HepG2 (cell line): ENCODE measurements around the gene ASB3.

Experiments
- CHD4 ChIP-seq: fragments of 200-600 bp; sonication (generic); IDR thresholded peaks from 2 replicates; pipeline ENCODE4 v1.7.0; 2017; ENCODE audit warnings: mild to moderate bottlenecking, low read length, borderline replicate concordance
- CTCF ChIP-seq: sonication (generic); formaldehyde crosslinking; IDR thresholded peaks from 2 replicates; pipeline ENCODE4 v1.5.0; 2020; ENCODE audit warnings: mild to moderate bottlenecking, missing genetic modification reagents, moderate library complexity
- E2F1 ChIP-seq: sonication (generic); formaldehyde crosslinking; IDR thresholded peaks from 2 replicates; pipeline ENCODE4 v1.5.0; 2020; ENCODE audit warnings: missing genetic modification reagents
- HNF1B ChIP-seq: sonication (generic); formaldehyde crosslinking; IDR thresholded peaks from 2 replicates; pipeline ENCODE4 v1.5.1; 2020; ENCODE audit warnings: mild to moderate bottlenecking, moderate library complexity, missing genetic modification reagents
- HNRNPK ChIP-seq: fragments of 200-400 bp; formaldehyde crosslinking; IDR thresholded peaks from 2 replicates; pipeline ENCODE4 v1.6.1; 2018; ENCODE audit warnings: low read length, low read depth, moderate library complexity, mild to moderate bottlenecking; ENCODE audit not compliant: poor library complexity, severe bottlenecking
- IRF1 ChIP-seq: sonication (generic); formaldehyde crosslinking; IDR thresholded peaks from 2 replicates; pipeline ENCODE4 v1.4.0; 2020; ENCODE audit warnings: low read depth, mild to moderate bottlenecking, missing genetic modification reagents
- NR2C2 ChIP-seq: sonication (generic); formaldehyde crosslinking; IDR thresholded peaks from 2 replicates; pipeline ENCODE4 v1.4.0; 2020; ENCODE audit warnings: missing genetic modification reagents, mild to moderate bottlenecking, moderate library complexity, borderline replicate concordance
- POLR2A ChIP-seq, 2 experiments: IDR thresholded peaks; 2 replicates each; pipeline ENCODE4 v1.6.1; 2011; ENCODE audit warnings: low read depth in 2 of 2, low read length in 2 of 2, mild to moderate bottlenecking in 1 of 2, moderate library complexity in 1 of 2; ENCODE audit not compliant: insufficient read depth in 1 of 2
- SNAPC5 ChIP-seq: sonication (generic); formaldehyde crosslinking; IDR thresholded peaks from 2 replicates; pipeline ENCODE4 v1.8.1; 2023; ENCODE audit warnings: mild to moderate bottlenecking, missing genetic modification reagents, borderline replicate concordance
- ZFP91 ChIP-seq: sonication (generic); formaldehyde crosslinking; IDR thresholded peaks from 2 replicates; pipeline ENCODE4 v1.9.0; 2022; ENCODE audit warnings: missing genetic modification reagents, mild to moderate bottlenecking, borderline replicate concordance
- ZNF329 ChIP-seq: sonication (generic); formaldehyde crosslinking; IDR thresholded peaks from 2 replicates; pipeline ENCODE4 v1.9.0; 2021; ENCODE audit warnings: low read depth, mild to moderate bottlenecking, missing genetic modification reagents
- ZNF850 ChIP-seq: sonication (generic); formaldehyde crosslinking; conservative IDR thresholded peaks from 2 replicates; pipeline ENCODE4 v1.9.0; 2021; ENCODE audit warnings: mild to moderate bottlenecking, missing genetic modification reagents

GRCh38 chr2:53813151-53813550 lies 26.4 kb upstream of the ASB3 start:
- TF ChIP-seq CTCF (CRISPR knock-in tag) (no peak), HNF1B (CRISPR knock-in tag) (no peak), ZNF329 (no peak), NR2C2 (CRISPR knock-in tag) (no peak), POLR2A (IDR thresholded peaks at IDR 0.05; ENCODE audit: insufficient read depth in 1 of 2, low read depth in 2 of 2, low read length in 2 of 2) (no peak), HNRNPK (no peak), E2F1 (CRISPR knock-in tag) (no peak), CHD4 (no peak), IRF1 (no peak), ZNF850 (CRISPR knock-in tag) (no peak), ZFP91 (CRISPR knock-in tag) (no peak), SNAPC5 (CRISPR knock-in tag) (no peak)
